ENCODE results near the gene KLC1.
A peak's percentile ranks its signal among the peaks of the same experiment; 100 is the strongest.
"Not testable (repeated sequence)": the region's sequence is repeated elsewhere in the genome, so short reads cannot be mapped to it uniquely, and the experiment has no call there.

Gene KLC1

GRCh38 chr14:103634156-103634555 is 5.1 kb downstream of the KLC1 start:
- H3K9me3 Mint-ChIP-seq: no peaks in the 10 kb centered on the region
- H3K36me3 Mint-ChIP-seq: peaks cover 70% of the 10 kb centered on the region
- DNase-seq (ENCODE audit: low spot score in 2 of 2): no peak
- no peak overlapping the region for H3K4me3 Mint-ChIP-seq
- peak overlapping the region; percentile 11 for H3K27ac Mint-ChIP-seq
- ATAC-seq: no peak
- peaks cover 53% of the 10 kb centered on the region for H3K4me1 Mint-ChIP-seq

- ATAC-seq (peak; percentile 85), DNase-seq (ENCODE audit: low spot score in 2 of 2) (no peak)
- no peak overlapping the region for H3K4me3 Mint-ChIP-seq
- H3K4me1 Mint-ChIP-seq: peaks cover 46% of the 10 kb centered on the region
- H3K27ac Mint-ChIP-seq: peak overlapping the region; percentile 8
- peaks cover 47% of the 10 kb centered on the region for H3K36me3 Mint-ChIP-seq
- no peaks in the 10 kb centered on the region for H3K9me3 Mint-ChIP-seq
These were observed 9.6 kb downstream of the KLC1 start for GRCh38 chr14:103638594-103638993.

- no peaks in the 10 kb centered on the region for H3K9me3 Mint-ChIP-seq
- H3K4me3 Mint-ChIP-seq: no peak overlapping the region
- peaks cover 33% of the 10 kb centered on the region for H3K4me1 Mint-ChIP-seq
- ATAC-seq (no peak), DNase-seq (ENCODE audit: low spot score in 2 of 2) (no peak)
- no peak overlapping the region for H3K27ac Mint-ChIP-seq
- peaks cover 26% of the 10 kb centered on the region for H3K36me3 Mint-ChIP-seq
These were observed 12.2 kb downstream of the KLC1 start for GRCh38 chr14:103641161-103641560.

GRCh38 chr14:103646189-103646588 is 17.2 kb downstream of the KLC1 start:
- no peaks in the 10 kb centered on the region for H3K9me3 Mint-ChIP-seq
- no peak overlapping the region for H3K4me3 Mint-ChIP-seq
- DNase-seq (ENCODE audit: low spot score in 2 of 2): no peak
- H3K36me3 Mint-ChIP-seq: peaks cover 16% of the 10 kb centered on the region
- H3K4me1 Mint-ChIP-seq: peaks cover 21% of the 10 kb centered on the region
- no peak overlapping the region for H3K27ac Mint-ChIP-seq
- ATAC-seq: no peak

- H3K4me3 Mint-ChIP-seq: no peak overlapping the region
- H3K4me1 Mint-ChIP-seq: peaks cover 21% of the 10 kb centered on the region
- peaks cover 33% of the 10 kb centered on the region for H3K36me3 Mint-ChIP-seq
- ATAC-seq (no peak), DNase-seq (ENCODE audit: low spot score in 2 of 2) (no peak)
- no peaks in the 10 kb centered on the region for H3K9me3 Mint-ChIP-seq
- no peak overlapping the region for H3K27ac Mint-ChIP-seq
These were observed 20.0 kb downstream of the KLC1 start for GRCh38 chr14:103649001-103649400.

- no peak overlapping the region for H3K27ac Mint-ChIP-seq
- H3K9me3 Mint-ChIP-seq: no peaks in the 10 kb centered on the region
- H3K36me3 Mint-ChIP-seq: peaks cover 45% of the 10 kb centered on the region
- DNase-seq (ENCODE audit: low spot score in 2 of 2) (no peak), ATAC-seq (no peak)
- H3K4me1 Mint-ChIP-seq: peaks cover 15% of the 10 kb centered on the region
- H3K4me3 Mint-ChIP-seq: no peak overlapping the region
These were observed 21.2 kb downstream of the KLC1 start for GRCh38 chr14:103650213-103650612.

GRCh38 chr14:103651585-103651984 is 22.6 kb downstream of the KLC1 start:
- no peaks in the 10 kb centered on the region for H3K9me3 Mint-ChIP-seq
- no peak for ATAC-seq
- peaks cover 12% of the 10 kb centered on the region for H3K4me1 Mint-ChIP-seq
- H3K36me3 Mint-ChIP-seq: peaks cover 59% of the 10 kb centered on the region
- no peak for DNase-seq (ENCODE audit: low spot score in 2 of 2)
- no peak overlapping the region for H3K4me3 Mint-ChIP-seq
- peak overlapping the region; percentile 68 for H3K27ac Mint-ChIP-seq

- H3K27ac Mint-ChIP-seq: no peak overlapping the region
- H3K9me3 Mint-ChIP-seq: no peaks in the 10 kb centered on the region
- peaks cover 71% of the 10 kb centered on the region for H3K36me3 Mint-ChIP-seq
- no peak for DNase-seq (ENCODE audit: low spot score in 2 of 2)
- ATAC-seq: no peak
- H3K4me1 Mint-ChIP-seq: peaks cover 12% of the 10 kb centered on the region
- no peak overlapping the region for H3K4me3 Mint-ChIP-seq
These were observed 23.8 kb downstream of the KLC1 start for GRCh38 chr14:103652806-103653205.

GRCh38 chr14:103653336-103653735 is 24.3 kb downstream of the KLC1 start:
- H3K27ac Mint-ChIP-seq: peak overlapping the region; percentile 32
- ATAC-seq; H3K4me3 Mint-ChIP-seq; H3K9me3 Mint-ChIP-seq; DNase-seq (ENCODE audit: low spot score in 2 of 2): not testable (repeated sequence)
- peaks cover 12% of the 10 kb centered on the region for H3K4me1 Mint-ChIP-seq
- H3K36me3 Mint-ChIP-seq: peaks cover 72% of the 10 kb centered on the region

GRCh38 chr14:103653805-103654204 is 24.8 kb downstream of the KLC1 start:
- ATAC-seq: no peak
- H3K4me1 Mint-ChIP-seq: peaks cover 12% of the 10 kb centered on the region
- DNase-seq (ENCODE audit: low spot score in 2 of 2): no peak
- H3K4me3 Mint-ChIP-seq: no peak overlapping the region
- no peaks in the 10 kb centered on the region for H3K9me3 Mint-ChIP-seq
- peak overlapping the region; percentile 32 for H3K27ac Mint-ChIP-seq
- peaks cover 74% of the 10 kb centered on the region for H3K36me3 Mint-ChIP-seq

GRCh38 chr14:103654619-103655018 is 25.6 kb downstream of the KLC1 start:
- Mint-ChIP-seq H3K9me3 (no peaks in the 10 kb centered on the region), H3K4me3 (no peak overlapping the region), H3K36me3 (peaks cover 82% of the 10 kb centered on the region), H3K4me1 (peaks cover 12% of the 10 kb centered on the region), H3K27ac (peak overlapping the region; percentile 32)
- ATAC-seq: no peak
- no peak for DNase-seq (ENCODE audit: low spot score in 2 of 2)

- DNase-seq (ENCODE audit: low spot score in 2 of 2): no peak
- no peak overlapping the region for H3K4me3 Mint-ChIP-seq
- no peak for ATAC-seq
- H3K4me1 Mint-ChIP-seq: peaks cover 7% of the 10 kb centered on the region
- peak overlapping the region; percentile 63 for H3K27ac Mint-ChIP-seq
- H3K36me3 Mint-ChIP-seq: peaks cover 88% of the 10 kb centered on the region
- no peaks in the 10 kb centered on the region for H3K9me3 Mint-ChIP-seq
These were observed 27.2 kb downstream of the KLC1 start for GRCh38 chr14:103656031-103656755.

- ATAC-seq (no peak), DNase-seq (ENCODE audit: low spot score in 2 of 2) (no peak)
- Mint-ChIP-seq H3K9me3 (no peaks in the 10 kb centered on the region), H3K4me1 (peaks cover 7% of the 10 kb centered on the region), H3K4me3 (no peak overlapping the region), H3K36me3 (peaks cover 94% of the 10 kb centered on the region), H3K27ac (peak overlapping the region; percentile 63)
These were observed 27.7 kb downstream of the KLC1 start for GRCh38 chr14:103656756-103657133.

GRCh38 chr14:103657471-103657870 is 28.5 kb downstream of the KLC1 start:
- Mint-ChIP-seq H3K4me3 (no peak overlapping the region), H3K9me3 (no peaks in the 10 kb centered on the region), H3K27ac (no peak overlapping the region), H3K36me3 (peaks cover 100% of the 10 kb centered on the region), H3K4me1 (peaks cover 7% of the 10 kb centered on the region)
- ATAC-seq: no peak
- no peak for DNase-seq (ENCODE audit: low spot score in 2 of 2)

GRCh38 chr14:103659631-103660030 is 30.6 kb downstream of the KLC1 start:
- peaks cover 100% of the 10 kb centered on the region for H3K36me3 Mint-ChIP-seq
- H3K9me3 Mint-ChIP-seq: no peaks in the 10 kb centered on the region
- H3K4me1 Mint-ChIP-seq: peaks cover 6% of the 10 kb centered on the region
- ATAC-seq (no peak), DNase-seq (ENCODE audit: low spot score in 2 of 2) (no peak)
- H3K4me3 Mint-ChIP-seq: no peak overlapping the region
- H3K27ac Mint-ChIP-seq: peak overlapping the region; percentile 17

GRCh38 chr14:103662029-103662428 is 33.0 kb downstream of the KLC1 start:
- ATAC-seq (no peak), DNase-seq (ENCODE audit: low spot score in 2 of 2) (no peak)
- no peaks in the 10 kb centered on the region for H3K9me3 Mint-ChIP-seq
- peaks cover 6% of the 10 kb centered on the region for H3K4me1 Mint-ChIP-seq
- peaks cover 100% of the 10 kb centered on the region for H3K36me3 Mint-ChIP-seq
- no peak overlapping the region for H3K27ac Mint-ChIP-seq
- no peak overlapping the region for H3K4me3 Mint-ChIP-seq
